Right lobe of liver (tissue), 6 donors: ENCODE measurements around the gene HECW1. TPM values are rescaled to one million over a fixed set of nuclear protein-coding genes. Genes with fewer than 3 reads are reported as not detected.

Source experiments
- ATAC-seq, 4 donors: fragments of 200-7000 bp; cut with Tn5 transposase; one replicate each; pipeline ENCODE4 v1.9.1; 2020; ENCODE audit warnings: mild to moderate bottlenecking in 4 of 4, moderate library complexity in 4 of 4
- DNase-seq, 3 donors: peaks; one replicate each; pipeline ENCODE4 v3.0.0-alpha.2; 2020
- H3K27ac ChIP-seq, 3 donors: fragments of 200-600 bp; one replicate each; pipeline ENCODE4 v1.8.0; 2022
- H3K27me3 ChIP-seq, 2 donors: fragments of 200-600 bp; one replicate each; pipeline ENCODE4 v1.8.0; 2022
- H3K36me3 ChIP-seq, 4 donors: fragments of 200-600 bp; sonication (generic) in 1 of 4; one replicate each; pipeline versions ENCODE4 v1.5.1 to v1.8.0; 2017 to 2022; ENCODE audit warnings: control low read depth in 1 of 4
- H3K4me1 ChIP-seq, 4 donors: fragments of 200-600 bp; sonication (generic) in 1 of 4; one replicate each; pipeline versions ENCODE4 v1.5.1 to v1.8.0; 2017 to 2022; ENCODE audit warnings: control low read depth in 1 of 4
- H3K4me3 ChIP-seq, 3 donors: fragments of 200-600 bp; one replicate each; pipeline ENCODE4 v1.8.0; 2022
- H3K9me3 ChIP-seq, 4 donors: fragments of 200-600 bp; sonication (generic) in 1 of 4; one replicate each; pipeline versions ENCODE4 v1.5.1 to v1.8.0; 2017 to 2022; ENCODE audit warnings: control low read depth in 1 of 4
- CTCF ChIP-seq, 4 donors: fragments of 200-600 bp in 3 of 4; fragments of 450-650 bp in 1 of 4; IDR thresholded peaks; one replicate each; pipeline versions ENCODE4 v1.5.1 to v1.8.0; 2016 to 2022; ENCODE audit warnings: antibody characterized with exemption in 4 of 4, mild to moderate bottlenecking in 2 of 4
- POLR2A ChIP-seq: fragments of 450-650 bp; IDR thresholded peaks from one replicate; pipeline ENCODE4 v1.6.1; 2017; ENCODE audit warnings: antibody characterized with exemption, mild to moderate bottlenecking
- WGBS: methylation state at CpG from one replicate; pipeline ENCODE4 v1.1.6; 2018; ENCODE audit warnings: low coverage, low lambda C conversion rate; ENCODE audit not compliant: insufficient coverage; ENCODE audit errors: missing lambda C conversion rate; 5-methylcytosine and 5-hydroxymethylcytosine counted together
- intact Hi-C, 2 donors: fragments of 100-400 bp; cut with DNase I; formaldehyde crosslinking; loops; one replicate each; pipeline versions ENCODE4 v1.11.2 to v1.14.1; 2022
- total RNA-seq, 6 experiments: library from RNA; depleted of rRNA in 2 of 6; stranded (reverse); fragments of >200 nt in 2 of 6; fragmentation: NEBNext Ultra II Directional in 3 of 6; extraction: Animal tissue kit (Norgen Biotek cat#: 25700) in 3 of 6; gene quantifications; one replicate each; pipeline versions ENCODE4 v1.1.0 to v1.2.4, GENCODE V29; 2016 to 2023
- donor health status: DM: no; HTN: yes; CAD: no.
- donor health status: DM: no; HTN: no; CAD: no.
- donor health status: DM: no; HTN: no; CAD: no.
- donor health status: DM: no; HTN: yes; CAD: no.
- donor health status: DM: no; HTN: yes; CAD: no.

The HECW1 gene
- total RNA-seq, 6 experiments from 2014 or later, result 0.02 to 0.87 (median 0.09) TPM; not detected in 1

GRCh38 chr7:43300121-43300520 is 187.7 kb downstream of the HECW1 start:
- Histone ChIP-seq H3K4me1 (no peaks in the 10 kb centered on the region), H3K27me3 (no peaks in the 10 kb centered on the region), H3K4me3 (no peak overlapping the region), H3K36me3 (no peaks in the 10 kb centered on the region), H3K27ac (no peak overlapping the region), H3K9me3 (no peaks in the 10 kb centered on the region)
- 62% methylated on average over 3 of the region's 3 CpGs for WGBS
- DNase-seq, result no peak
- no peak for TF ChIP-seq POLR2A
- TF ChIP-seq CTCF (IDR thresholded peaks at IDR 0.05), result no peak
- intact Hi-C loops, result loop anchor here in 1 of 2 donors (10.0 kb wide), 1 partner anchor 65 kb away; no protein-coding TSS in a partner anchor
- ATAC-seq, result no peak

- Histone ChIP-seq H3K4me3 (no peak overlapping the region), H3K9me3 (no peaks in the 10 kb centered on the region), H3K27me3 (no peaks in the 10 kb centered on the region), H3K27ac (no peak overlapping the region), H3K4me1 (no peaks in the 10 kb centered on the region), H3K36me3 (no peaks in the 10 kb centered on the region)
- DNase-seq (no peak), ATAC-seq (peak in 2 of 4 donors; percentile 13 to 33)
- no peak for TF ChIP-seq CTCF (IDR thresholded peaks at IDR 0.05)
- TF ChIP-seq POLR2A, result no peak
- intact Hi-C loops, result loop anchor here in 1 of 2 donors (10.0 kb wide), 1 partner anchor 63 kb away; no protein-coding TSS in a partner anchor
- 72% methylated on average over 2 of the region's 10 CpGs for WGBS
These were observed 189.8 kb downstream of the HECW1 start for GRCh38 chr7:43302211-43302711.

GRCh38 chr7:43302773-43303460 is 190.5 kb downstream of the HECW1 start:
- DNase-seq, result no peak
- WGBS, result 57% methylated on average over 9 of the region's 11 CpGs
- intact Hi-C loops, result loop anchor here in 1 of 2 donors (10.0 kb wide), 1 partner anchor 62 kb away; no protein-coding TSS in a partner anchor

GRCh38 chr7:43303740-43304241 is 191.3 kb downstream of the HECW1 start:
- no peak for TF ChIP-seq CTCF (IDR thresholded peaks at IDR 0.05)
- TF ChIP-seq POLR2A, result no peak
- WGBS, result 29% methylated on average over 3 of the region's 4 CpGs
- no peaks in the 10 kb centered on the region for H3K27me3 ChIP-seq
- DNase-seq (no peak), ATAC-seq (no peak)
- no peaks in the 10 kb centered on the region for H3K36me3 ChIP-seq
- no peak overlapping the region for H3K4me3 ChIP-seq
- intact Hi-C loops, result loop anchor here in 1 of 2 donors (10.0 kb wide), 1 partner anchor 61 kb away; no protein-coding TSS in a partner anchor
- H3K4me1 ChIP-seq, result no peaks in the 10 kb centered on the region
- no peaks in the 10 kb centered on the region for H3K9me3 ChIP-seq
- no peak overlapping the region for H3K27ac ChIP-seq

More at GRCh38 chr7:43302773-43303460, 190.5 kb downstream of the HECW1 start:
- Histone ChIP-seq H3K4me3 (no peak overlapping the region), H3K9me3 (no peaks in the 10 kb centered on the region), H3K36me3 (no peaks in the 10 kb centered on the region), H3K27ac (no peak overlapping the region), H3K4me1 (no peaks in the 10 kb centered on the region), H3K27me3 (no peaks in the 10 kb centered on the region)
- TF ChIP-seq CTCF (IDR thresholded peaks at IDR 0.05) (no peak), POLR2A (no peak)
- ATAC-seq, result no peak
